Measurements from ENCODE around the gene OR2B2. TPM values are rescaled to one million over a fixed set of nuclear protein-coding genes. Genes with fewer than 3 reads are reported as not detected.

OR2B2 gene
- total RNA-seq, 1 donor from 2014 or later = not detected

- H3K27me3 ChIP-seq (ENCODE audit: low read depth) = peaks cover 63% of the 10 kb centered on the region
- no peaks in the 10 kb centered on the region for H3K9me3 ChIP-seq (replicated peaks)
- TF ChIP-seq, protein P1, sequence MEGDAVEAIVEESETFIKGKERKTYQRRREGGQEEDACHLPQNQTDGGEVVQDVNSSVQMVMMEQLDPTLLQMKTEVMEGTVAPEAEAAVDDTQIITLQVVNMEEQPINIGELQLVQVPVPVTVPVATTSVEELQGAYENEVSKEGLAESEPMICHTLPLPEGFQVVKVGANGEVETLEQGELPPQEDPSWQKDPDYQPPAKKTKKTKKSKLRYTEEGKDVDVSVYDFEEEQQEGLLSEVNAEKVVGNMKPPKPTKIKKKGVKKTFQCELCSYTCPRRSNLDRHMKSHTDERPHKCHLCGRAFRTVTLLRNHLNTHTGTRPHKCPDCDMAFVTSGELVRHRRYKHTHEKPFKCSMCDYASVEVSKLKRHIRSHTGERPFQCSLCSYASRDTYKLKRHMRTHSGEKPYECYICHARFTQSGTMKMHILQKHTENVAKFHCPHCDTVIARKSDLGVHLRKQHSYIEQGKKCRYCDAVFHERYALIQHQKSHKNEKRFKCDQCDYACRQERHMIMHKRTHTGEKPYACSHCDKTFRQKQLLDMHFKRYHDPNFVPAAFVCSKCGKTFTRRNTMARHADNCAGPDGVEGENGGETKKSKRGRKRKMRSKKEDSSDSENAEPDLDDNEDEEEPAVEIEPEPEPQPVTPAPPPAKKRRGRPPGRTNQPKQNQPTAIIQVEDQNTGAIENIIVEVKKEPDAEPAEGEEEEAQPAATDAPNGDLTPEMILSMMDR (IDR thresholded peaks at IDR 0.05; ENCODE audit: borderline replicate concordance) = no peak
- H3K4me3 ChIP-seq = peak overlapping the region; percentile 74
- H3K36me3 ChIP-seq = no peaks in the 10 kb centered on the region
- intact Hi-C loops (cut with micrococcal nuclease) = no loop called here
- H3K4me1 ChIP-seq = peaks cover 52% of the 10 kb centered on the region
- DNase-seq = no peak
- H3K27ac ChIP-seq (replicated peaks) = no peak overlapping the region
Measured at GRCh38 chr6:27867945-27868300, 44.3 kb downstream of the OR2B2 start.

DNA sequence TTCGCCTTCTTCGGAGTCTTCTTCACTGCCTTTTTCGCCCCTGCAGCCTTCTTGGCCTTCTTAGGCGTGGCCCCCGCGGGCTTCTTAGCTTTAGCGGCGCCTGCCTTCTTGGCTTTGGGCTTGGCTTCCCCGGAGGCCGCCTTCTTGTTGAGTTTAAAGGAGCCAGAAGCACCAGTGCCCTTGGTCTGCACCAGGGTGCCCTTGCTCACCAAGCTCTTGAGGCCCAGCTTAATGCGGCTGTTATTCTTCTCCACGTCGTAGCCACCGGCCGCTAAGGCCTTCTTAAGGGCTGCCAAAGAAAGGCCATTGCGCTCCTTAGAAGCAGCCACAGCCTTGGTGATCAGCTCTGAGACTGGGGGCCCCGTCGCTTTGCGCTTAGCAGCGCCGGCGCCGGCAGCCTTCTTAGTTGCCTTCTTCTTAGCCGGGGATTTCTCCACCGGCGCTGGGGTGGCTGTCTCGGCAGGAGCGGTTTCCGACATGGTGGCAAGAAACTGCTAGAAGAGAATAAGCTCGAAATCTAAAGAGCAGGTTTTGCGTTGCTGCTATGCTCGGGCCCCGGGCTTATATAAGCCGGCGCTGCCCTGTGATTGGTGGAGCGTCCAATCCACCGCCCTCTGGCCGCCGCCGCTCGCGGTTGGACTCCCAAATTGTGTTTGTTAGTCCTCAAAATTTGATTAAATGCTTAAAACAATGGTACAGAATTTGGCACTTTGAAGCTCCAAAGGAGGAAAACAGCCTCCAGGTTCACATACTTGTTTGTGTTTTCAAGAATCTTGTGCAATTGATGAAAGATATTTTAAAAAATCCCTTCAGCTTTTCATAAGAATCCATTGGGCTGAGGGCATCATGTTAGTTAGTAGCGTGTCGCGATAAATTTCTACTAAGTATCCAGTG, 44.9 kb downstream of the OR2B2 start:
- H3K27ac ChIP-seq (replicated peaks) = peak overlapping the region; percentile 51
- intact Hi-C loops (cut with micrococcal nuclease) = no loop called here
- DNase-seq = peak; percentile 65
- peaks cover 56% of the 10 kb centered on the region for H3K27me3 ChIP-seq (ENCODE audit: low read depth)
- H3K36me3 ChIP-seq = no peaks in the 10 kb centered on the region
- H3K4me1 ChIP-seq = peaks cover 47% of the 10 kb centered on the region
- H3K4me3 ChIP-seq = peak overlapping the region; percentile 74
- TF ChIP-seq, protein P1 (IDR thresholded peaks at IDR 0.05; ENCODE audit: borderline replicate concordance) = no peak
- H3K9me3 ChIP-seq (replicated peaks) = no peaks in the 10 kb centered on the region

- Histone ChIP-seq H3K27me3 (ENCODE audit: low read depth) (peaks cover 48% of the 10 kb centered on the region), H3K4me1 (peaks cover 40% of the 10 kb centered on the region), H3K4me3 (peak overlapping the region; percentile 74), H3K27ac (replicated peaks) (no peak overlapping the region), H3K9me3 (replicated peaks) (no peaks in the 10 kb centered on the region), H3K36me3 (no peaks in the 10 kb centered on the region)
- TF ChIP-seq, protein P1 (IDR thresholded peaks at IDR 0.05; ENCODE audit: borderline replicate concordance) = no peak
- DNase-seq = no peak
- intact Hi-C loops (cut with micrococcal nuclease) = no loop called here
Measured at GRCh38 chr6:27866357-27867050, 45.7 kb downstream of the OR2B2 start.

- intact Hi-C loops (cut with micrococcal nuclease) = no loop called here
- no peak for DNase-seq
- Histone ChIP-seq H3K27ac (replicated peaks) (no peak overlapping the region), H3K9me3 (replicated peaks) (no peaks in the 10 kb centered on the region), H3K4me3 (peak overlapping the region; percentile 74), H3K4me1 (peaks cover 40% of the 10 kb centered on the region), H3K27me3 (ENCODE audit: low read depth) (peaks cover 42% of the 10 kb centered on the region), H3K36me3 (no peaks in the 10 kb centered on the region)
- TF ChIP-seq, protein P1 (IDR thresholded peaks at IDR 0.05; ENCODE audit: borderline replicate concordance) = no peak
Measured at GRCh38 chr6:27865850-27866356, 46.3 kb downstream of the OR2B2 start.

DNA sequence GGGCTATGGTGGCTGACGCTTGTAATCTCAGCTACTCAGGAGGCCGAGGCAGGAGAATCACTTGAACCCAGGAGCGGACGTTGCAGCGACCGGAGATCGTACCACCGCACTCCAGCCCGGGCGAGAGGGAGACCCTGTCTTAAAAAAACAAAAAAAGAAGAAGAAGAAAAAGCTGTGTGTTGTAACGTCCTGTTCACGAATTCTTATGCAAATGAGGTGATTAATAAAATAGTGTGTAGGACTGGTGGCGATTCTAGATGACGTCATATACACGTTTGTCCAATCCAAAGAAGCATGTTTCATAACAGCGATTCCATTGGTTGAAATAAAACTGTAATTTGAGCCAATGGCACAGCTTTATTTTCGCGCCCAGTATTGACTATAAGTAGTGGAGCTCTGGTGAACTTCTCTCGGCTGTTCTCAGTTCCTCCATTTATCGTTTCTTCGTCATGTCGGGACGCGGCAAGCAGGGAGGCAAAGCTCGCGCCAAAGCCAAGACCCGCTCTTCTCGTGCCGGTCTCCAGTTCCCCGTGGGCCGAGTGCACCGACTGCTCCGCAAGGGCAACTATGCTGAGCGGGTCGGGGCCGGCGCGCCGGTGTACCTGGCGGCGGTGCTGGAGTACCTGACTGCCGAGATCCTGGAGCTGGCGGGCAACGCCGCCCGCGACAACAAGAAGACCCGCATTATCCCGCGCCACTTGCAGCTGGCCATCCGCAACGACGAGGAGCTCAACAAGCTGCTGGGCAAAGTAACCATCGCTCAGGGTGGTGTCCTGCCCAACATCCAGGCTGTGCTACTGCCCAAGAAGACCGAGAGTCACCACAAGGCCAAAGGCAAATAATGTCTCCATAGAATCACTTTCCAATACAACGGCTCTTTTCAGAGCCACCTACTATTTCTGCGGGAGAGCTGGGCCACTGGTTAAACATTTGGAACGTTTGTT, 47.0 kb downstream of the OR2B2 start:
- H3K27ac ChIP-seq (replicated peaks) = peak overlapping the region; percentile 44
- no peaks in the 10 kb centered on the region for H3K9me3 ChIP-seq (replicated peaks)
- TF ChIP-seq, protein P1 (IDR thresholded peaks at IDR 0.05; ENCODE audit: borderline replicate concordance) = no peak
- intact Hi-C loops (cut with micrococcal nuclease) = no loop called here
- no peaks in the 10 kb centered on the region for H3K36me3 ChIP-seq
- H3K27me3 ChIP-seq (ENCODE audit: low read depth) = peaks cover 35% of the 10 kb centered on the region
- H3K4me1 ChIP-seq = peaks cover 40% of the 10 kb centered on the region
- peak; percentile 29 for DNase-seq
- H3K4me3 ChIP-seq = peak overlapping the region; percentile 74
